Transverse colon (tissue), 4 donors: Measurements from ENCODE around the gene DRGX. TPM values are rescaled to one million over a fixed set of nuclear protein-coding genes. Genes with fewer than 3 reads are reported as not detected.

ENCODE experiments used
- DNase-seq: peaks from one replicate; pipeline ENCODE4 v3.0.0-alpha.2; 2019
- H3K27ac ChIP-seq, 4 donors: fragments of 200-600 bp; sonication (generic); 2 replicates each; pipeline ENCODE4 v1.5.1; 2016 to 2018; ENCODE audit warnings: inconsistent platforms in 4 of 4
- H3K27me3 ChIP-seq: fragments of 200-600 bp; sonication (generic); 2 replicates; pipeline ENCODE4 v1.5.1; 2017; ENCODE audit warnings: inconsistent platforms
- H3K36me3 ChIP-seq, 4 donors: fragments of 200-600 bp; sonication (generic); 2 replicates each; pipeline ENCODE4 v1.5.1; 2017 to 2019; ENCODE audit warnings: inconsistent platforms in 4 of 4
- H3K4me1 ChIP-seq, 4 donors: fragments of 200-600 bp; sonication (generic); 2 replicates each; pipeline ENCODE4 v1.5.1; 2017 to 2020; ENCODE audit warnings: inconsistent platforms in 4 of 4
- H3K4me3 ChIP-seq, 4 donors: fragments of 200-600 bp; sonication (generic); 1 replicate in 1 of 4; 2 replicates in 3 of 4; pipeline versions ENCODE4 v1.5.1 to v1.6.1; 2017 to 2019; ENCODE audit warnings: inconsistent platforms in 4 of 4
- H3K9me3 ChIP-seq, 2 donors: fragments of 200-600 bp; sonication (generic); 2 replicates each; pipeline ENCODE4 v1.5.1; 2017 to 2019; ENCODE audit warnings: inconsistent platforms in 2 of 2
- CTCF ChIP-seq, 5 experiments: fragments of 200-600 bp in 3 of 5; fragments of 450-650 bp in 2 of 5; sonication (generic) in 3 of 5; IDR thresholded peaks; 1 replicate in 2 of 5; 2 replicates in 3 of 5; pipeline ENCODE4 v1.5.1; 2016 to 2017; ENCODE audit warnings: antibody characterized with exemption in 5 of 5, inconsistent platforms in 3 of 5, mild to moderate bottlenecking in 2 of 5, moderate library complexity in 1 of 5
- EP300 ChIP-seq: sonication (generic); formaldehyde crosslinking; IDR thresholded peaks from one replicate; pipeline ENCODE4 v1.6.1; 2017; ENCODE audit warnings: antibody characterized with exemption, low read depth
- POLR2A ChIP-seq: fragments of 450-650 bp; IDR thresholded peaks from one replicate; pipeline ENCODE4 v1.6.1; 2016; ENCODE audit warnings: antibody characterized with exemption, mild to moderate bottlenecking, moderate library complexity
- POLR2AphosphoS5 ChIP-seq, 3 donors: sonication (generic); formaldehyde crosslinking; IDR thresholded peaks; one replicate each; pipeline ENCODE4 v1.6.1; 2016; ENCODE audit warnings: antibody characterized with exemption in 3 of 3
- WGBS, 2 donors: methylation state at CpG; one replicate each; pipeline ENCODE4 v1.1.5; 2018; ENCODE audit warnings: low coverage in 1 of 2; 5-methylcytosine and 5-hydroxymethylcytosine counted together
- in situ Hi-C, 4 donors: fragments of 200-750 bp; cut with MboI; loops; one replicate each; pipeline versions ENCODE4 v1.15.0 to v1.15.1; 2017; ENCODE audit warnings: low sequenced_read_pairs in 3 of 4, low pct_ligation_motif_present in 1 of 4, low pct_unique_long_range_greater_than_20kb in 1 of 4
- intact Hi-C: fragments of 100-400 bp; cut with DNase I; formaldehyde crosslinking; loops from one replicate; pipeline ENCODE4 v1.15.1; 2023; ENCODE audit warnings: low total_unique reads
- total RNA-seq, 4 donors: library from RNA; depleted of rRNA; stranded (reverse); fragments of >200 nt; gene quantifications; one replicate each; pipeline ENCODE4 v1.1.0, GENCODE V29; 2016

DRGX gene
- total RNA-seq, 4 donors from 2014 or later = 0.32 to 0.37 TPM; not detected in 2

- intact Hi-C loops = loop anchor here (5.0 kb wide), 1 partner anchor 110 kb away; no protein-coding TSS in a partner anchor
- WGBS, 2 donors = 70% methylated on average over 5 of the region's 5 CpGs; no CpG with 5 or more reads in 1 of the 2 donors
These were observed 11.3 kb upstream of the DRGX start for GRCh38 chr10:49407151-49407550.

GRCh38 chr10:49404321-49404878 is 8.5 kb upstream of the DRGX start:
- no peak for DNase-seq
- TF ChIP-seq EP300 = no peak
- intact Hi-C loops (no loop called here), in situ Hi-C loops (no loop called here)
- H3K36me3 ChIP-seq = no peaks in the 10 kb centered on the region
- peaks cover 41% of the 10 kb centered on the region for H3K27me3 ChIP-seq
- no peak overlapping the region for H3K4me3 ChIP-seq
- H3K27ac ChIP-seq = no peak overlapping the region
- WGBS, 2 donors = 64% methylated on average over 8 of the region's 8 CpGs; no CpG with 5 or more reads in 1 of the 2 donors
- no peaks in the 10 kb centered on the region for H3K4me1 ChIP-seq
- H3K9me3 ChIP-seq = no peaks in the 10 kb centered on the region

More at GRCh38 chr10:49407151-49407550, 11.3 kb upstream of the DRGX start:
- Histone ChIP-seq H3K4me1 (no peaks in the 10 kb centered on the region), H3K27me3 (peaks cover 31% of the 10 kb centered on the region), H3K4me3 (no peak overlapping the region), H3K36me3 (no peaks in the 10 kb centered on the region), H3K9me3 (no peaks in the 10 kb centered on the region), H3K27ac (no peak overlapping the region)
- TF ChIP-seq POLR2AphosphoS5 (IDR thresholded peaks at IDR 0.05) (no peak), EP300 (no peak)
- in situ Hi-C loops = no loop called here
- no peak for DNase-seq

- H3K36me3 ChIP-seq = no peaks in the 10 kb centered on the region
- no peak for DNase-seq
- no peaks in the 10 kb centered on the region for H3K9me3 ChIP-seq
- TF ChIP-seq CTCF (IDR thresholded peaks at IDR 0.05) = no peak
- TF ChIP-seq EP300 = no peak
- TF ChIP-seq POLR2AphosphoS5 (IDR thresholded peaks at IDR 0.05) = no peak
- no peak for TF ChIP-seq POLR2A
- peaks cover 0 to 5% (median 3%) of the 10 kb centered on the region in 4 donors for H3K4me1 ChIP-seq
- no peak overlapping the region for H3K4me3 ChIP-seq
- no peak overlapping the region for H3K27ac ChIP-seq
- 63 to 67% methylated on average over 3 of the region's 3 CpGs for WGBS, 2 donors
- H3K27me3 ChIP-seq = peaks cover 51% of the 10 kb centered on the region
- in situ Hi-C loops = no loop called here
- intact Hi-C loops = no loop called here
These were observed 7.5 kb upstream of the DRGX start for GRCh38 chr10:49403363-49403762.

GRCh38 chr10:49400365-49400764 is 4.5 kb upstream of the DRGX start:
- DNase-seq = no peak
- in situ Hi-C loops = no loop called here
- H3K9me3 ChIP-seq = no peaks in the 10 kb centered on the region
- no peak overlapping the region for H3K4me3 ChIP-seq
- peaks cover 68% of the 10 kb centered on the region for H3K27me3 ChIP-seq
- no peaks in the 10 kb centered on the region for H3K36me3 ChIP-seq
- no peak for TF ChIP-seq CTCF (IDR thresholded peaks at IDR 0.05)
- TF ChIP-seq POLR2AphosphoS5 (IDR thresholded peaks at IDR 0.05) = no peak
- TF ChIP-seq POLR2A = no peak
- TF ChIP-seq EP300 = no peak
- peaks cover 0 to 21% (median 9%) of the 10 kb centered on the region in 4 donors for H3K4me1 ChIP-seq
- 54 to 58% methylated on average over 1 to 2 of the region's 2 CpGs for WGBS, 2 donors
- intact Hi-C loops = no loop called here
- no peak overlapping the region for H3K27ac ChIP-seq

- in situ Hi-C loops = no loop called here
These were observed 3.1 kb upstream of the DRGX start for GRCh38 chr10:49398986-49399385.

More at GRCh38 chr10:49398986-49399385, 3.1 kb upstream of the DRGX start:
- WGBS, 2 donors = 14 to 15% methylated on average over 4 to 9 of the region's 9 CpGs
- no peak for DNase-seq
- peaks cover 0 to 23% (median 9%) of the 10 kb centered on the region in 4 donors for H3K4me1 ChIP-seq
- intact Hi-C loops = no loop called here
- H3K27ac ChIP-seq = no peak overlapping the region
- no peak for TF ChIP-seq EP300
- no peak for TF ChIP-seq CTCF (IDR thresholded peaks at IDR 0.05)
- no peak for TF ChIP-seq POLR2A
- TF ChIP-seq POLR2AphosphoS5 (IDR thresholded peaks at IDR 0.05) = no peak
- peaks cover 82% of the 10 kb centered on the region for H3K27me3 ChIP-seq
- no peaks in the 10 kb centered on the region for H3K9me3 ChIP-seq
- H3K4me3 ChIP-seq = no peak overlapping the region
- no peaks in the 10 kb centered on the region for H3K36me3 ChIP-seq
